ENCODE measurements around the gene NTNG2.
"Not testable (repeated sequence)": the region's sequence is repeated elsewhere in the genome, so short reads cannot be mapped to it uniquely, and the experiment has no call there.

Gene NTNG2

GRCh38 chr9:132245465-132245864, 83.6 kb downstream of the NTNG2 start:
- FAIRE-seq, result no peak

GRCh38 chr9:132247942-132248341, 86.1 kb downstream of the NTNG2 start:
- DNase-seq (ENCODE audit: insufficient read length, low spot score) (no peak), FAIRE-seq (no peak)

More at GRCh38 chr9:132245465-132245864, 83.6 kb downstream of the NTNG2 start:
- no peak for DNase-seq (ENCODE audit: insufficient read length, low spot score)

GRCh38 chr9:132249123-132249522, 87.3 kb downstream of the NTNG2 start:
- no peak for DNase-seq (ENCODE audit: insufficient read length, low spot score)
- FAIRE-seq, result no peak

GRCh38 chr9:132249690-132250089, 87.8 kb downstream of the NTNG2 start:
- DNase-seq (ENCODE audit: insufficient read length, low spot score), result no peak
- FAIRE-seq, result no peak

GRCh38 chr9:132250324-132251262, 88.7 kb downstream of the NTNG2 start:
- no peak for FAIRE-seq
- DNase-seq (ENCODE audit: insufficient read length, low spot score), result no peak

- DNase-seq (ENCODE audit: insufficient read length, low spot score) (no peak), FAIRE-seq (no peak)
Measured at GRCh38 chr9:132260846-132261245, 99.0 kb downstream of the NTNG2 start.

- FAIRE-seq (no peak), DNase-seq (ENCODE audit: insufficient read length, low spot score) (no peak)
Measured at GRCh38 chr9:132266017-132266416, 104.2 kb downstream of the NTNG2 start.

- DNase-seq (ENCODE audit: insufficient read length, low spot score) (no peak), FAIRE-seq (no peak)
Measured at GRCh38 chr9:132267660-132268059, 105.8 kb downstream of the NTNG2 start.

- peak; percentile 23 for FAIRE-seq
- peak; percentile 46 for DNase-seq (ENCODE audit: insufficient read length, low spot score)
Measured at GRCh38 chr9:132268725-132269352, 107.0 kb downstream of the NTNG2 start.

- not testable (repeated sequence) for DNase-seq (ENCODE audit: insufficient read length, low spot score); FAIRE-seq
Measured at GRCh38 chr9:132269704-132270516, 108.1 kb downstream of the NTNG2 start.

- DNase-seq (ENCODE audit: insufficient read length, low spot score) (no peak), FAIRE-seq (no peak)
Measured at GRCh38 chr9:132274861-132275260, 113.0 kb downstream of the NTNG2 start.

- FAIRE-seq, result no peak
Measured at GRCh38 chr9:132283165-132283564, 121.3 kb downstream of the NTNG2 start.

GRCh38 chr9:132283863-132284262, 122.0 kb downstream of the NTNG2 start:
- DNase-seq (ENCODE audit: insufficient read length, low spot score), result no peak
- no peak for FAIRE-seq

More at GRCh38 chr9:132283165-132283564, 121.3 kb downstream of the NTNG2 start:
- no peak for DNase-seq (ENCODE audit: insufficient read length, low spot score)

- no peak for FAIRE-seq
- DNase-seq (ENCODE audit: insufficient read length, low spot score), result no peak
Measured at GRCh38 chr9:132287256-132287760, 125.5 kb downstream of the NTNG2 start.

- FAIRE-seq, result no peak
- DNase-seq (ENCODE audit: insufficient read length, low spot score), result no peak
Measured at GRCh38 chr9:132288361-132288760, 126.5 kb downstream of the NTNG2 start.

GRCh38 chr9:132288966-132289365, 127.1 kb downstream of the NTNG2 start:
- DNase-seq (ENCODE audit: insufficient read length, low spot score), result no peak
- FAIRE-seq, result no peak

- no peak for DNase-seq (ENCODE audit: insufficient read length, low spot score)
- FAIRE-seq, result peak; percentile 56
Measured at GRCh38 chr9:132293145-132293721, 131.4 kb downstream of the NTNG2 start.

Data from GM19239 (cell line).